Chondrocyte (in vitro differentiated cells): ENCODE results near the gene SDC1. TPM values are rescaled to one million over a fixed set of nuclear protein-coding genes. Genes with fewer than 3 reads are reported as not detected.

ENCODE experiments used
- DNase-seq: peaks from one replicate; pipeline ENCODE4 v3.0.0; 2021; ENCODE audit warnings: mixed read lengths, low spot score
- H3K27ac Mint-ChIP-seq: one replicate; pipeline ENCODE4 v1.8.0; 2021; ENCODE audit warnings: mild to moderate bottlenecking, moderate library complexity, mixed read lengths; ENCODE audit not compliant: unreplicated experiment
- H3K27me3 Mint-ChIP-seq: 2 replicates; pipeline ENCODE4 v1.8.0; 2021; ENCODE audit warnings: low read depth, mixed read lengths
- H3K36me3 Mint-ChIP-seq: 2 replicates; pipeline ENCODE4 v1.8.0; 2021; ENCODE audit warnings: low read depth, mixed read lengths
- H3K4me1 Mint-ChIP-seq: 2 replicates; pipeline ENCODE4 v1.8.0; 2021; ENCODE audit warnings: low read depth, mild to moderate bottlenecking, mixed read lengths
- H3K4me3 Mint-ChIP-seq: one replicate; pipeline ENCODE4 v1.8.0; 2021; ENCODE audit warnings: mild to moderate bottlenecking, moderate library complexity, mixed read lengths; ENCODE audit not compliant: unreplicated experiment
- H3K9me3 Mint-ChIP-seq: 2 replicates; pipeline ENCODE4 v1.8.0; 2021; ENCODE audit warnings: low read depth, mixed read lengths
- total RNA-seq: library from RNA; stranded (reverse); gene quantifications from 3 replicates; pipeline ENCODE4 v1.2.1, GENCODE V29; 2021
- TF ChIP-seq, protein P1 (sequence below): fragments of 200-600 bp; sonication (generic); IDR thresholded peaks from 2 replicates; pipeline ENCODE4 v1.5.0; 2021; ENCODE audit warnings: antibody characterized with exemption, mild to moderate bottlenecking, moderate library complexity

The SDC1 gene
- total RNA-seq, 1 donor from 2014 or later = 13.2 TPM

GRCh38 chr2:20205915-20206524, 18.9 kb downstream of the SDC1 start:
- DNase-seq = no peak
- TF ChIP-seq, protein P1, sequence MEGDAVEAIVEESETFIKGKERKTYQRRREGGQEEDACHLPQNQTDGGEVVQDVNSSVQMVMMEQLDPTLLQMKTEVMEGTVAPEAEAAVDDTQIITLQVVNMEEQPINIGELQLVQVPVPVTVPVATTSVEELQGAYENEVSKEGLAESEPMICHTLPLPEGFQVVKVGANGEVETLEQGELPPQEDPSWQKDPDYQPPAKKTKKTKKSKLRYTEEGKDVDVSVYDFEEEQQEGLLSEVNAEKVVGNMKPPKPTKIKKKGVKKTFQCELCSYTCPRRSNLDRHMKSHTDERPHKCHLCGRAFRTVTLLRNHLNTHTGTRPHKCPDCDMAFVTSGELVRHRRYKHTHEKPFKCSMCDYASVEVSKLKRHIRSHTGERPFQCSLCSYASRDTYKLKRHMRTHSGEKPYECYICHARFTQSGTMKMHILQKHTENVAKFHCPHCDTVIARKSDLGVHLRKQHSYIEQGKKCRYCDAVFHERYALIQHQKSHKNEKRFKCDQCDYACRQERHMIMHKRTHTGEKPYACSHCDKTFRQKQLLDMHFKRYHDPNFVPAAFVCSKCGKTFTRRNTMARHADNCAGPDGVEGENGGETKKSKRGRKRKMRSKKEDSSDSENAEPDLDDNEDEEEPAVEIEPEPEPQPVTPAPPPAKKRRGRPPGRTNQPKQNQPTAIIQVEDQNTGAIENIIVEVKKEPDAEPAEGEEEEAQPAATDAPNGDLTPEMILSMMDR = no peak
- no peaks in the 10 kb centered on the region for H3K36me3 Mint-ChIP-seq
- no peaks in the 10 kb centered on the region for H3K27me3 Mint-ChIP-seq
- H3K27ac Mint-ChIP-seq = no peak overlapping the region
- no peaks in the 10 kb centered on the region for H3K4me1 Mint-ChIP-seq
- H3K9me3 Mint-ChIP-seq = no peaks in the 10 kb centered on the region
- no peak overlapping the region for H3K4me3 Mint-ChIP-seq

DNA sequence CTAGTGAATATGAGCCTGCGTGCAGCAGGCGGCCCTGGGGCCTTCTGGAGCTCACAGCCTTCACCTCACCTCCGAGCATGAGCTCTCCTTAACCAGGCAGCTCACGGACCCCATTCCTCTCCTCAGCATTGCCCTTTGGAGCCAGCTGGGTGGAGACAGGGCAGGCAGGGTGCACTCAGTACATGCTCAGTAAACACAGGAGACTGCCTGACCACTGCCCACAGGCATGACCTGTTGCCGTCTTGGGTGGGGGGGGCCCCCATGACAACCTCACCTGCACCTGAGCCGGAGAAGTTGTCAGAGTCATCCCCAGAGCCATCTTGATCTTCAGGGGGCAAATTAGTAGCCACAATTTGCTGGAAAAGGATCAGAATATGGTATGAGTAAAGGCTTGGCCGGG, 19.9 kb downstream of the SDC1 start:
- TF ChIP-seq, protein P1 = no peak
- Mint-ChIP-seq H3K4me3 (no peak overlapping the region), H3K9me3 (no peaks in the 10 kb centered on the region), H3K4me1 (no peaks in the 10 kb centered on the region), H3K36me3 (no peaks in the 10 kb centered on the region), H3K27ac (no peak overlapping the region), H3K27me3 (no peaks in the 10 kb centered on the region)
- DNase-seq = no peak

DNA sequence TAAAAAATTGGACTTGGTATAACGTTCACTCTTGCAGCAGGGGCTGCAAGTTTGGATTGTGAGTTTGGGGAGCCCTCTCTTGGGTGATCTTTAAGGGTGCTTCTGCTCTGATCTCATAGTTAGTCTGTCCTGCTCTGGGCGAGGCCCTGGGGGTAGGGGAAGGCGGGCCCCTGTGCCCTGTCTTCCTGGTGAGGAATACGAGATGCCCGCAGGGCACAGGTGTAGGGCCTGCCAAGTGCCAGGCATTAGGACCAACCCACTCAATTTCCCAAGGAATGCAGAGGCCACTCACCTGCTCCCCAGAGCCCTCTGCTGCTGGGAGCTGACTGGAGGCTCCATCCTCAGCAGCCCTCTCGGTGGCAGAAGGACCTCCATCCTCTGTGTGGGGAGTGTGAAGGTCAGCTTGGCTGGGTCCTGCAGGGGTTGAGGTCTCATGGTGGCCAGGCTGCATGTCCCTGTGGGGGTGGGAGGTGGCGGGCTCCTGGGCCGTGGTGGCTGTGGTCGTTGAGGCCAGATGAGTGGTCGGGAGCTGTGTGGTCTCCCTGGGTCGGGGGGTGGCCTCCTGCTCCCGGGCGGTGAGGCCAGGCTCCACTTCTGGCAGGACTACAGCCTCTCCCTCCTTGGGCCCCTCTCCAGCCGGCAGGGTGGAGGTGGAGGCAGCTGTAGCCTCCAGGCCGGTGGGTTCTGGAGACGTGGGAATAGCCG, 21.3 kb downstream of the SDC1 start:
- TF ChIP-seq, protein P1 = no peak
- Mint-ChIP-seq H3K27ac (no peak overlapping the region), H3K9me3 (no peaks in the 10 kb centered on the region), H3K4me1 (peaks cover 9% of the 10 kb centered on the region), H3K27me3 (peaks cover 4% of the 10 kb centered on the region), H3K36me3 (no peaks in the 10 kb centered on the region), H3K4me3 (no peak overlapping the region)
- DNase-seq = no peak

DNA sequence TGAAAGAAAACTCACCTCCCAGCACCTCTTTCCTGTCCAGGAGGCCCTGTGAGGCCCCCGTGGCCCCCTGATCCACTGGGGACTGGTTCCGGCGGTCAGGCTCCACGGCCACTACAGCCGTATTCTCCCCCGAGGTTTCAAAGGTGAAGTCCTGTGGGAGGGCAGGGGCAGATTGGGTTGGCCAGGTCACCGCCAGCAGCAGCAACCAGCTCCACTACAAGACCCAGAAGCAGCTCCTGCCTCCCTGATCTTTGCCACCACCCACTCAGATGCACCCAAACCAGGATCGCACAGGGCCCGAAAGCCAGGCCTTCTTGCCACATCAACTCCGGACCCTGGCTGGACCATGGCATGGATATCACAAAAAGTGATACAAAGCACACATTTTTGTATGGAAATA, 21.9 kb downstream of the SDC1 start:
- Mint-ChIP-seq H3K36me3 (no peaks in the 10 kb centered on the region), H3K4me1 (peaks cover 9% of the 10 kb centered on the region), H3K9me3 (no peaks in the 10 kb centered on the region), H3K27ac (no peak overlapping the region), H3K27me3 (peaks cover 4% of the 10 kb centered on the region), H3K4me3 (no peak overlapping the region)
- DNase-seq = no peak
- TF ChIP-seq, protein P1 = no peak

DNA sequence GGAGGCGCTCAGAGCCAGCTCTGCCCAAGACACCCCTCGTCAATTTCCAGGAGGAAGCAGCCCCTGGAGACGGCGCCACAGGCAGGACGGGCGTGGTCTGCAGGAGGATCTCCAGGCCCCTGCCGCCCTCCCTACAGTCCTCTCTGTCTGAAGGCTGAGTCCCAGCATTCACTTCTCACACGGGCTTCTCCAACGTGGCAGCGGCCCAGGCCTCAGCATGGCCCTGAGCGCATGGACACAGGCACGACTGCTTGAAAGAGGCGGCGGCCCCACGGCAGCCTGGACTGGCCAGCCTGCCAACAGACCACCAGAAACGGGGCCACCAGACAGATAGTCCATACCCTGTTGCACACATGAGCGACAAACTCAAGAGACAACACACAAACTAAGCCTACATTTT, 23.3 kb downstream of the SDC1 start:
- no peak overlapping the region for H3K4me3 Mint-ChIP-seq
- H3K27ac Mint-ChIP-seq = no peak overlapping the region

More for the DNA sequence above, 23.3 kb downstream of the SDC1 start:
- H3K9me3 Mint-ChIP-seq = no peaks in the 10 kb centered on the region
- H3K36me3 Mint-ChIP-seq = no peaks in the 10 kb centered on the region
- no peak for DNase-seq
- peaks cover 9% of the 10 kb centered on the region for H3K4me1 Mint-ChIP-seq
- TF ChIP-seq, protein P1 = no peak
- H3K27me3 Mint-ChIP-seq = peaks cover 4% of the 10 kb centered on the region
